ENCODE results near the gene MAX. TPM values are rescaled to one million over a fixed set of nuclear protein-coding genes. Genes with fewer than 3 reads are reported as not detected.

The MAX gene
- total RNA-seq, result 10 to 100 TPM; 15.7 to 38.0 (median 31.7) TPM
- long read RNA-seq, partial matches to known transcripts, result 0 of 3 reads
- long read RNA-seq, other reads (novel, unspliced or antisense), result 2 of 3 reads

GRCh38 chr14:65102441-65103149 is at the start of gene MAX:
Gene MAX (minus strand): TSS chr14:65102517. CDS start chr14:65102339, 178 bp downstream.
- intact Hi-C loops (cut with DNase I), result no loop called here
- Histone ChIP-seq H3K27ac (peak within 1 kb of the TSS; percentile 82 to 94 (median 91)), H3K9me3 (no peaks in the 10 kb centered on the region), H3K4me1 (peaks cover 0 to 34% (median 7%) of the 10 kb centered on the region in 4 donors), H3K27me3 (no peaks in the 10 kb centered on the region), H3K36me3 (peaks cover 0 to 4% (median 0%) of the 10 kb centered on the region in 4 donors), H3K4me3 (peak within 1 kb of the TSS; percentile 82 to 89 (median 83))
- TF ChIP-seq, protein P1, sequence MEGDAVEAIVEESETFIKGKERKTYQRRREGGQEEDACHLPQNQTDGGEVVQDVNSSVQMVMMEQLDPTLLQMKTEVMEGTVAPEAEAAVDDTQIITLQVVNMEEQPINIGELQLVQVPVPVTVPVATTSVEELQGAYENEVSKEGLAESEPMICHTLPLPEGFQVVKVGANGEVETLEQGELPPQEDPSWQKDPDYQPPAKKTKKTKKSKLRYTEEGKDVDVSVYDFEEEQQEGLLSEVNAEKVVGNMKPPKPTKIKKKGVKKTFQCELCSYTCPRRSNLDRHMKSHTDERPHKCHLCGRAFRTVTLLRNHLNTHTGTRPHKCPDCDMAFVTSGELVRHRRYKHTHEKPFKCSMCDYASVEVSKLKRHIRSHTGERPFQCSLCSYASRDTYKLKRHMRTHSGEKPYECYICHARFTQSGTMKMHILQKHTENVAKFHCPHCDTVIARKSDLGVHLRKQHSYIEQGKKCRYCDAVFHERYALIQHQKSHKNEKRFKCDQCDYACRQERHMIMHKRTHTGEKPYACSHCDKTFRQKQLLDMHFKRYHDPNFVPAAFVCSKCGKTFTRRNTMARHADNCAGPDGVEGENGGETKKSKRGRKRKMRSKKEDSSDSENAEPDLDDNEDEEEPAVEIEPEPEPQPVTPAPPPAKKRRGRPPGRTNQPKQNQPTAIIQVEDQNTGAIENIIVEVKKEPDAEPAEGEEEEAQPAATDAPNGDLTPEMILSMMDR (IDR thresholded peaks at IDR 0.05), result peak in 1 of 4 donors; percentile 5
- TF ChIP-seq POLR2A (IDR thresholded peaks at IDR 0.05), result peak; percentile 83
- DNase-seq (peak; percentile 99), ATAC-seq (peak; percentile 91 to 96 (median 93))
- under 1% methylated on average over 21 of the region's 61 CpGs for WGBS (ENCODE audit: insufficient coverage, low coverage, low lambda C conversion rate, missing lambda C conversion rate)

- 68% methylated on average over 6 of the region's 6 CpGs for WGBS (ENCODE audit: insufficient coverage, low coverage, low lambda C conversion rate, missing lambda C conversion rate)
Observed at GRCh38 chr14:65151609-65151956, 49.3 kb upstream of the MAX start.

DNA sequence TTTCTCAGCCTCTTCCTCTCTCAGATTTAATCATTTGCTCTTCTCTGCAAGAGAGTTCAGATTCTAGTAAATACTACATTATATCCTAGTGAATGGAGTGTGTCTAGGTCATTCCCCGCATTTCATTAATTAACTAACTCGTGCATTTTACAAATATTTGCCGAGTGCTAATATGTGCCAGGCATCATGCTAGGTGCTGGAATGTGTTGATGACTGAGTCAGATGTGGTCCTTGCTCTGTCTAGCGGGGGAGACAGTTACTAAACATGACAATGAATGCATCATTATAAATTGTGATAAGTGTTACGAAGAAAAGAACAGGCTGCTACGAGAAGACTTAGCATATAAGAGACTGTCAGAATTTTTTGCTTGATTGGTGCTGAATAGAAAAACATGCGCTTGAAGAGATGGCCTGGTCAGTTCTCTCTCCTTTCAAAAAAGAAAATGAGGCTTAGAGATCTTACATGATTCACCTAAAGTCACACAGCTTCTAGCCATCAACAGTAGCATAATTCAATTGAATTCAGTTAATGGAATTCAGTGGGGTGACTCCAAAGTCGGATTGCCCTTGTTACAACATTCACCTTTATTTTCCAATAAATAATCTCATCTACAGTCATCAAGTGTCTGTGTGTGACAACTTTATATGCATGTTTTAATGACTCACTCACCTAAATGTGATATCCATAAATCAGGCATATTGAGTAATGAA is 48.7 kb upstream of the MAX start:
- Histone ChIP-seq H3K9me3 (no peaks in the 10 kb centered on the region), H3K27me3 (no peaks in the 10 kb centered on the region), H3K36me3 (no peaks in the 10 kb centered on the region), H3K4me3 (no peak overlapping the region), H3K27ac (no peak overlapping the region), H3K4me1 (no peaks in the 10 kb centered on the region)
- WGBS (ENCODE audit: insufficient coverage, low coverage, low lambda C conversion rate, missing lambda C conversion rate), result 57% methylated on average over 8 of the region's 8 CpGs
- DNase-seq (no peak), ATAC-seq (no peak)
- intact Hi-C loops (cut with DNase I), result no loop called here
- TF ChIP-seq, protein P1 (IDR thresholded peaks at IDR 0.05), result no peak
- no peak for TF ChIP-seq POLR2A (IDR thresholded peaks at IDR 0.05)

More at GRCh38 chr14:65151609-65151956, 49.3 kb upstream of the MAX start:
- H3K27me3 ChIP-seq, result no peaks in the 10 kb centered on the region
- TF ChIP-seq, protein P1 (IDR thresholded peaks at IDR 0.05), result no peak
- intact Hi-C loops (cut with DNase I), result no loop called here
- DNase-seq (no peak), ATAC-seq (peak; percentile 44 to 62 (median 56))
- no peaks in the 10 kb centered on the region for H3K36me3 ChIP-seq
- no peaks in the 10 kb centered on the region for H3K9me3 ChIP-seq
- H3K4me1 ChIP-seq, result no peaks in the 10 kb centered on the region
- no peak overlapping the region for H3K27ac ChIP-seq
- H3K4me3 ChIP-seq, result no peak overlapping the region

GRCh38 chr14:65149116-65149515 is 46.8 kb upstream of the MAX start:
- ATAC-seq (no peak), DNase-seq (no peak)
- no peaks in the 10 kb centered on the region for H3K27me3 ChIP-seq
- intact Hi-C loops (cut with DNase I), result no loop called here
- H3K9me3 ChIP-seq, result no peaks in the 10 kb centered on the region
- TF ChIP-seq, protein P1 (IDR thresholded peaks at IDR 0.05), result no peak
- TF ChIP-seq POLR2A (IDR thresholded peaks at IDR 0.05), result no peak
- H3K36me3 ChIP-seq, result no peaks in the 10 kb centered on the region
- H3K27ac ChIP-seq, result no peak overlapping the region
- WGBS (ENCODE audit: insufficient coverage, low coverage, low lambda C conversion rate, missing lambda C conversion rate), result 66% methylated on average over 3 of the region's 4 CpGs
- no peaks in the 10 kb centered on the region for H3K4me1 ChIP-seq
- no peak overlapping the region for H3K4me3 ChIP-seq

All from right lobe of liver (tissue), 6 donors.